Frontal cortex (tissue), 4 donors: ENCODE data around the gene LRRC52. TPM values are rescaled to one million over a fixed set of nuclear protein-coding genes. Genes with fewer than 3 reads are reported as not detected.

Experiments used
- DNase-seq, 2 donors: peaks; one replicate each; pipeline ENCODE4 v3.0.0; 2012; ENCODE audit warnings: low spot score in 2 of 2
- FAIRE-seq: peaks from 2 replicates; lab custom pipeline; 2012; peaks lifted over from hg19 to GRCh38; lab: Jason Lieb, UNC
- total RNA-seq: library from RNA; depleted of rRNA; stranded (reverse); fragments of >200 nt; gene quantifications from one replicate; pipeline ENCODE4 v1.2.3, GENCODE V29; 2014
- donor health status: control.
- donor health status: control.
- donor health status: control.

The LRRC52 gene
- total RNA-seq, 1 donor from 2014 or later: not detected

DNA sequence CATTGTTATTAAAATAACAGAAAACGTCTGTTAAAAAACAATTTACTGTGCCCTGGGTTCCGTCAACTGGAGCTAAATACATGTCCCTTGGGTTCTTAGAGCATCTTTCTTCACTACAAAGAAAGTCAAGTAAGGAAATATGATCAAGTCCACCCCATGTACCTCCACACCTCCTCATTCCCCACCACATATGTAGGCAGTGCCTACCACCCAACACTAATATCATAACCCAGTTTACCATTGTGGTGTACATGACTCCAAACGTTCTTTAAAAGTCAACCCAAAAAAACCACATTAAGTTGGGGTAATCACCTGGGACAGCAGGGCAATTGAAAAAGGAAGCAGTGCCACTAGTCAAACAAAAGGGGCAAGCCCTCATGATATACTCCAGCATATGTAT is 7.8 kb upstream of the LRRC52 start:
- FAIRE-seq: no peak
- DNase-seq: no peak

GRCh38 chr1:165537356-165538109 is 6.3 kb upstream of the LRRC52 start:
- DNase-seq (no peak), FAIRE-seq (no peak)

- no peak for FAIRE-seq
Measured at GRCh38 chr1:165539306-165539705, 4.5 kb upstream of the LRRC52 start.

GRCh38 chr1:165539908-165540307 is 3.9 kb upstream of the LRRC52 start:
- no peak for FAIRE-seq
- no peak for DNase-seq

More at GRCh38 chr1:165539306-165539705, 4.5 kb upstream of the LRRC52 start:
- DNase-seq: no peak

- no peak for DNase-seq
- no peak for FAIRE-seq
Measured at GRCh38 chr1:165542015-165542631, 1.7 kb upstream of the LRRC52 start.

DNA sequence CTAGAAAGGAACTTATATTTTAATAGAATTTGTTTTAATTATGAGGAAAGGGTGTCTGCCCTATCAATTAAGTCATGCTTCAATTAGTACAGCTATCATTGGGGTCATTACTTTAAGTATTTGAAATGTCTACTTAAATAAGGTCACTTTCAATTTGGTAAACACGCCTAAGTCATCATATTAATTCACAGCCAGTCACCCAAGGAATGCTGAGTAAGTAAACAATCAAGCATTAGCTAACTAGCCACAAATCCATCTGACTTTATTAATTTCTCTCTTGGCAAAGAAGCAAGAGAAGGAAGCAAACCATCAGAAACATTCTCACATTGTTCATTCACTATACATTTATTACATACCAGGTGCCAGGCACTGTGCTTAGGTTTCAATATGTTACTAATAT is 1.2 kb upstream of the LRRC52 start:
- FAIRE-seq (no peak), DNase-seq (no peak)

DNA sequence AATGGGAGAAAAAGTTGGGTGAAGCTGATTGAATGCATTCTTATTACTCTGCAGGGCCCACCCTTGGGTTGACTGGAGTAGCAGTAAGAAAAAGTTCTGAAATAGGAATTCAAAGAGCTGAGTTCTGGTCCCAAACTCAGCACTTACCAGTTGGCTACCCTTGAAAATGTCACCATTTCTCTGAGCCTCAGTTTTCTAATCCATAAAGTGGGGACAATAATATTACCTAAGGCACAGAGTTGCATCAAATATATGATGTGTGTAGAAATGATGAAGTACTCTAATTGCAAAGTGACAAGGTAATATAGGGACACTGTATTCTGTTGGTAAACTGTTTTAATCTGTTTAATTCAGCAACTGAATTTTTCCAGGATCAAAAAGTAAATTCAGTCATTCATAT is 1.2 kb downstream of the LRRC52 start:
- FAIRE-seq (no peak), DNase-seq (no peak)

DNA sequence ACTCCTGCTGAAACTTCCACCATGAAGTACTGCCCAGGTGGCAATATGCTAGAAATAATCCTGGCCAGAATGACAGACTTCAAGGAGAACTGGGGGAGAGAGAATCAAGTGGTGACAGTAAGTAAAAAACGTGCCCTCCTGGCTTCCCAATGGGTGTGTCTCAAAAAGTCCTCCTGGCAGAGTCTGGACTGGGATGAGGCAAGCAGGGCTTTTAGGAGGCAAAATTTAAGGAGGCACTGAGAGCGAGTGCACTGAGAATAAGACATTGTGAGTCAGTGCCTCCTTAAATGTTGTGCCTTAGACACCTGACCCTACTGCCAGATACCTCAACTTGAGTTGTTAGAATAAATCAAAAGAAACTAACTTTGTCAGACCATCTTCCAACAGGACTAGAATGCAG is 2.2 kb downstream of the LRRC52 start:
- DNase-seq (no peak), FAIRE-seq (no peak)

DNA sequence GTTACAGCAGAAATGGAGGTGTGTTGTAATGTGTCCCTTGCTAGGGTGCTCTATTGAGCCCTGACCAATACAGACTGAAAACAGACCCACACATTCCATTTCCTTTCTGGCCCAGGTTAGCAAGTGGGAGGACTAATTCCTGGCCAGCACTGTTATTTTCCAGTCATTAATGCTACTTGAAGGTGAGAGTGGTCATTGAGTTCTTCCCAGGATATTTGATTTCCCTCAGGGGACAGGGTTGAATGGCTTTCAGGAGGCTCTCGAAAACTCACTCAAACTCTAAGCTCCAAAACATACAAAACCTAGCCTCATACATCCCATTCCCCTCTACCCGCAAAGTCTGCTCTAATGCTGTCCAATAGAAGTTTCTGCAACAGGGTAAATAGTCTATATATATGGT is 6.2 kb downstream of the LRRC52 start:
- FAIRE-seq (no peak), DNase-seq (no peak)

GRCh38 chr1:165551469-165551868 is 7.7 kb downstream of the LRRC52 start:
- DNase-seq: no peak
- no peak for FAIRE-seq

DNA sequence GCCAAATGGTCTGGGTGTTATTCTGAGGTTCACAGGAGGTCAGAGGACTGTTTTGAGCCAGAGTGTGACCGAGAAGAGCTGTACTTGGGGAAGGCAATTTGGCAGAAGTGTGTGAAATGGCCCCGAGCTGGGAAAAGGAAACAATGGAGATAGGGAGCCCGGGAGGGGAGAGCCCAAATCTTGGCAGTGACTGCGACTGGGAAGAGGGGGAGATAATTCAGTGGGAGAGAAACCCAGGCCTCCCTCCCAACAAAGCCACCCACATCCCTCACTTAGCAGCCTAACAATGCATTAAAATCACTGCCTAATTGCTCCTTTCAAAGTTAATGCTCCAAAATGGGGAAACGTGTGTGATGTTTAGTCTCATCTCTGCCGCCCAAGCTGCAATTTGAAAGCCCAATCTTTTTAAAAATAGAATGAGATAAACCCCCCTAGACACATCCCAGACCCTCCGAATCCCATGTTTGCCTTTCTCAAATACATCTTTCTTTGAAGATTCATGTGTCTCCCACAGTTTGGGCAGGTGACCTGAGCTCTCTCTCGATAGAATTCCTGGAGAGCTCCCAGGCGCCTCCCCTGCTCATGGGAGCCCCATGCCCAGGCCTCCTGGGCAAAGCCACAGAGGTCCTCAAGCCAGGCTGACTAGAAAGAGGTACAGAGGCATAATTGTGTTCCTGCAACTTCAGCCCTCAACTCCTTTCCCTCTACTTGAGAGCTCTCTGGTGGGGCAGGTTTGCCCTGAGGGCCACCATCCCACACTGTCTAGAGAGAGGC is 17.3 kb downstream of the LRRC52 start:
- DNase-seq (no peak), FAIRE-seq (no peak)

- no peak for FAIRE-seq
- DNase-seq: no peak
Measured at GRCh38 chr1:165562571-165562970, 18.8 kb downstream of the LRRC52 start.

DNA sequence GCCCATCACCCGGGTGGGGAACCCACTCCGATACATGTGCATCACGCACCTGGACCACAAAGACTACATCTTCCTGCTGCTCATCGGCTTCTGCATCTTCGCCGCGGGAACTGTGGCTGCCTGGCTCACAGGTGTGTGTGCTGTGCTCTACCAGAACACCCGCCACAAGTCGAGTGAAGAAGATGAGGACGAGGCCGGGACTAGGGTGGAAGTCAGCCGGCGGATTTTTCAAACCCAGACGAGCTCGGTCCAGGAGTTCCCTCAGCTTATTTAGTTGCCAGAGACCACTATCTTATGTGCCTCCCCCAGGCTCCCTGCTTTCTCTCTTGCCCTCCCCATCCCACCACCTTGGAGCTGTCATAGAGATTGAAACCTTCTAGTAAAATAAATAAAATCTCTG is 19.8 kb downstream of the LRRC52 start:
- no peak for FAIRE-seq
- no peak for DNase-seq

DNA sequence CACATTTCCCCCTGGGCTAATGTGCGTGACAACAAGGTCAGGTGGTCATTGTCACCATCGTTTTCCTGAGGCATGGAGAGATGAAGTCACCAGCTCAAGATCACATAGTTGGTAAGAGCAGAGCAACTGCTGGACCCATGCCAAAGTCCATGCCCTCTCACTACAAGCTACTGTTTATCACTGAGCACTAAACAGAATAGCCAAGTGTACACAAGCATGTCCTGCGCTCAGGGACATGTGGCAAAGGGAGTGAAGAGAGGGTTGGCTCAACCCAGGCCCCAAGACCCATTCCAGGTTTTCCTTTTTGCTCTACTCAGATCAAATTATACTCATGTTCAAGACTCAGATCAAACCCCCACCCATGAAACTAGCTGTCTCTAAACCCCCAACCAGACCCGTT is 20.8 kb downstream of the LRRC52 start:
- FAIRE-seq: no peak
- no peak for DNase-seq

DNA sequence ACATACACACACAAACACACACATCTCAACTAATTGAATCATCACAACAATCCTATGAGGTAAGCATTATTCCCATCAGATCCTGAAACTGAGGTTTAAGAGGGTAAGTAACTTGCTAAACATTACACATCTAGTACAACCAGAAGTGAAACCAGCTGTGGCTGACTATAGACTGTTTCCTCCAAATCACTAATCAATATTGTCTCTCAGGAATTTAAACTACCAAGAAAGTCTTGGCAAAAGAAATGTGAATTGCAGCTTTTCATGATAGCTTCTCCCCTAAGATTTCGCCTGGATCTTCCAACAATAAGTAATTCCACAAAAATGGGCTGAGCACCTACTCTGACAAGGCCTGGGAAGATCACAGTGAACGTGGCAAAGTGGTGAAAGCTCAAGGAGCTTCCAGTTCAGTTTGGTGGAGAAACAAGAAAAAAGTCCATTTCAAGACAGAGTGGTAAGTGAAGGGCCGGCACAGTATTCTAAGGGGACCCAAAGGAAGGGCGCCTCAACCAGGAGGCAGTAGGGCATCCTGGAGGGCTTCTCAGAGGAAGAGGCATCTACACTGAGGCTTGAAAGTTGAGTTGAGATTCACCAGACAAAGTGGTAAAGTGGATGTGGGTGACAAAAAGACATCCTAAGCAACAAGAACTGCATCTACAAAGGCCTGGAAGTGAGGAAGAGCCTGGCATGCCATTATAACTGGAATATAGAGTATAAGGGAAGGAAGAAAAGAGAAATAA is 22.1 kb downstream of the LRRC52 start:
- no peak for DNase-seq
- FAIRE-seq: no peak

DNA sequence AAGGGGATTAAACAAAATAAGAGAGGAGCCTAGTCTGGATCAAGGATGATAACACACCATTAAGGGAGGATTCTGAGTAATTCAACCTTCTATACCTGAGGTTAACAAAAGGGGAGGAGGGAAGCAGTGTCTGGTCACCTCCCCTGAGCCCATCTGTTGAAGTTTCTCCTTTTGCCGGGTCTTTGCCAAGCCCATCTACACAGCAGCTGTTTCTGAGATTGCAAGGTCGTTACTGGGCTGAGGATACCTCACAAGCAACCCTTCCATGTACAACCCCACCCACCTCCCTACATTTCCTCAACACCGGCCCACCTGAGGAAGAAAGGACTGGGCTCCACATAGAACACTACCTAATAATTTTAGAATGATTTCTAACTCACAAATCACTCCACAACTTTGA is 26.3 kb downstream of the LRRC52 start:
- FAIRE-seq (no peak), DNase-seq (no peak)

DNA sequence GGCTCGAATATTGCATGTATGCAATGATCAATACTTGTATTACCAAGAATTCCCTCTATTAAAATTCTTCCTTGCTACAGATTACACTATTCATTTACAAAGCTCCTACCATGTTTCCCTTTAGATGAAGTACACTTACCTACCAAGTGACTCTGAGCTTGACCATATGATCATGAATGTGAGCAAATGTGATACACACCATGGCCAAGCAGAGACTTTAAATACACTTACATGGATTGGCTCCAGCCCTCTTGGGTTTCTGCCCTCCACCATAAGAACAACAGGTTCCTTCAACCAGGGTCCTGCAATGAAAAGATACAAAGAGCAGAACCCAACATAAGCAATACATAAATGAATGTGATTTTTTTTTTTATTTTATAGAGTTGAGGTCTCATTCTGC is 30.0 kb downstream of the LRRC52 start:
- no peak for FAIRE-seq
- DNase-seq: no peak

DNA sequence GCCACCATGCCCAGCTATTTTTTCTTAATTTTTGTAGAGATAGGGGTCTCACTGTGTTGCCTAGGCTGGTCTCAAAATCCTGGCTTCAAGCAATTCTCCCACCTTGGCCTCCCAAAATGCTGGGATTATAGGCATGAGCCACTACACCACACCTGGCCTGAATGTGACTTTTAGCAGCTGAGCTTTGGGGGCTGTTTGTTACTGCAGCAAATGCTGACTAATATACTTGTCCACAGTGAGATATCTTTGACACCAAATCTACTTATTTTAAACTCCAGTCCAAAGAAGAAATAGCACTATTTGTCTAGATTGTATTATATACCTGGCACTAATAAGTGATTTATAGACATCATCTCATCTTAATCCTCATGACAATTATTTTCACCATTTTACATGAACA is 30.5 kb downstream of the LRRC52 start:
- DNase-seq: no peak
- no peak for FAIRE-seq

DNA sequence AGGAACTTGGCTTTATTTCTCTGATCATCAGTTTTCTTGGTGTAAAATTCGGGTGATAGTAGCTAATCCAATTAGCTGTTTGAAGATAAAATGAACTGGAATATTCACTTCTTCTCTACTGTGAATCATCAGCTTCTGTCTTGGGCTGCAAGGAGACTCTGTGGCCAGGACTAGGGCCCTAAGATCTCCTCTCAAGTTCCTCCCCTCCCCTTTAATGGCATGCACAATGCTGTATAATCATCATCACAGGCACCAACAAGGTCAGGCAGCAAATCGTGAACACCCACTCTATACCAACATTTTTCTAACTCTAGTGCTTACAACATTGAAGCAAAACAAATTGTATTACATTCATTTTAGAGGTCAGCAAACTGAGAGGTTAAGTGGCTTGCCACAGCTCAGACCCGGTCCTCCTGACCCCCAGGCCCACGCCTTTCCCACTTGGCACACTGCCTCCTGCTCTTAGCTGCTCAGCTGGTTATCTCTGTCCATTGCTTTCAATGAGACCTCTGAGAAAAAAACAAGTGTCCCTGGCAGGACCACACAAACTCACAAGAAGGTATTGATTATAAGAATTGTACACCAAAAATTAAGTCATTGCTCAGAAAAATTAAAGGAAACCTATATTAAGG is 31.8 kb downstream of the LRRC52 start:
- no peak for FAIRE-seq

DNA sequence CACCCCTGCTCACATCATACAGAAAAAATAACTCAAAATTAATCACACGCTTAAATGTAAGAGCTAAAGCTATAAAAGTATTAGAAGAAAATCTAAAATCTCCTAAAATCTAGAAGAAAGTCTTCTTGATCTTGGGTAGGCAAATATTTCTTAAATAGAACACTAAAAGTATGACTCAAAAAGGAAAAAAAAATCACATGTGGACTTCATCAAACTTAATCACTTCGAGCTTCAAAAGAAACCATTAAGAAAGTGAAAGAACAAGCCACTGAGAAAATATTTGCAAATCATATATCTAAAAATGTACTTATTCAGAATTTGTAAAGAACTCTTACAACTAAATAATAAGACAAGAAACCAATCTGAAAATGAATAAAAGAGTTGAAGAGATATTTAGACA is 32.7 kb downstream of the LRRC52 start:
- FAIRE-seq: no peak
- DNase-seq: no peak

More for the DNA sequence above, 31.8 kb downstream of the LRRC52 start:
- no peak for DNase-seq
